ENCODE measurements around the gene CPA4. TPM values are rescaled to one million over a fixed set of nuclear protein-coding genes. Genes with fewer than 3 reads are reported as not detected.

CPA4 gene
- polyA plus RNA-seq, 1 donor from 2014 or later: 8.9 TPM

- Histone ChIP-seq H3K4me3 (ENCODE audit: low read length) (no peak overlapping the region), H4K20me1 (ENCODE audit: insufficient read depth) (no peaks in the 10 kb centered on the region), H3K27me3 (ENCODE audit: insufficient read depth, low read depth, low read length) (no peaks in the 10 kb centered on the region), H3K36me3 (ENCODE audit: insufficient read depth, low read length) (no peaks in the 10 kb centered on the region), H3F3A (ENCODE audit: insufficient read depth, low read length, poor library complexity, severe bottlenecking) (peaks cover 3% of the 10 kb centered on the region), H3K79me2 (replicated peaks; ENCODE audit: insufficient read depth, low read length) (no peaks in the 10 kb centered on the region), H3K9ac (ENCODE audit: low read length) (no peak overlapping the region), H3K9me2 (ENCODE audit: insufficient read depth, low read length) (no peaks in the 10 kb centered on the region), H2AFZ (ENCODE audit: low read depth, low read length) (no peak overlapping the region), H3K27ac (ENCODE audit: low read length) (no peak overlapping the region), H3K9me3 (ENCODE audit: low read length) (no peaks in the 10 kb centered on the region), H3K4me2 (ENCODE audit: low read length) (no peak overlapping the region)
- no peak for TF ChIP-seq MXI1 (conservative IDR thresholded peaks at IDR 0.05; ENCODE audit: poor library complexity, severe bottlenecking)
- TF ChIP-seq EZH2 (IDR thresholded peaks at IDR 0.05; ENCODE audit: borderline replicate concordance, insufficient read depth, low read length, poor library complexity, severe bottlenecking): no peak
- no peak for TF ChIP-seq CTCF (IDR thresholded peaks at IDR 0.05; ENCODE audit: poor library complexity, severe bottlenecking)
- no peak for TF ChIP-seq RAD21 (conservative IDR thresholded peaks at IDR 0.05)
- no peak for TF ChIP-seq POLR2AphosphoS5 (IDR thresholded peaks at IDR 0.05)
- TF ChIP-seq EP300 (conservative IDR thresholded peaks at IDR 0.05; ENCODE audit: poor library complexity, severe bottlenecking): no peak
- no peak for TF ChIP-seq SMC3 (conservative IDR thresholded peaks at IDR 0.05; ENCODE audit: poor library complexity)
- TF ChIP-seq REST (IDR thresholded peaks at IDR 0.05; ENCODE audit: borderline replicate concordance): no peak
- TF ChIP-seq TAF1 (IDR thresholded peaks at IDR 0.05; ENCODE audit: low read depth): no peak
These were observed 8.6 kb downstream of the CPA4 start for GRCh38 chr7:130301501-130302020.

GRCh38 chr7:130302649-130303048 is 9.7 kb downstream of the CPA4 start:
- H3K9me3 ChIP-seq (ENCODE audit: low read length): no peaks in the 10 kb centered on the region
- H3K27ac ChIP-seq (ENCODE audit: low read length): no peak overlapping the region
- no peaks in the 10 kb centered on the region for H3K27me3 ChIP-seq (ENCODE audit: insufficient read depth, low read depth, low read length)
- H3K9ac ChIP-seq (ENCODE audit: low read length): no peak overlapping the region
- H2AFZ ChIP-seq (ENCODE audit: low read depth, low read length): no peak overlapping the region
- peaks cover 3% of the 10 kb centered on the region for H3F3A ChIP-seq (ENCODE audit: insufficient read depth, low read length, poor library complexity, severe bottlenecking)
- H4K20me1 ChIP-seq (ENCODE audit: insufficient read depth): no peaks in the 10 kb centered on the region
- H3K9me2 ChIP-seq (ENCODE audit: insufficient read depth, low read length): no peaks in the 10 kb centered on the region
- H3K4me3 ChIP-seq (ENCODE audit: low read length): no peak overlapping the region
- H3K4me2 ChIP-seq (ENCODE audit: low read length): no peak overlapping the region
- H3K36me3 ChIP-seq (ENCODE audit: insufficient read depth, low read length): no peaks in the 10 kb centered on the region
- TF ChIP-seq POLR2AphosphoS5 (IDR thresholded peaks at IDR 0.05) (no peak), EP300 (conservative IDR thresholded peaks at IDR 0.05; ENCODE audit: poor library complexity, severe bottlenecking) (no peak), EZH2 (IDR thresholded peaks at IDR 0.05; ENCODE audit: borderline replicate concordance, insufficient read depth, low read length, poor library complexity, severe bottlenecking) (no peak), TAF1 (IDR thresholded peaks at IDR 0.05; ENCODE audit: low read depth) (no peak), SMC3 (conservative IDR thresholded peaks at IDR 0.05; ENCODE audit: poor library complexity) (no peak), MXI1 (conservative IDR thresholded peaks at IDR 0.05; ENCODE audit: poor library complexity, severe bottlenecking) (no peak), CTCF (IDR thresholded peaks at IDR 0.05; ENCODE audit: poor library complexity, severe bottlenecking) (no peak), RAD21 (conservative IDR thresholded peaks at IDR 0.05) (no peak), REST (IDR thresholded peaks at IDR 0.05; ENCODE audit: borderline replicate concordance) (no peak)
- H3K79me2 ChIP-seq (replicated peaks; ENCODE audit: insufficient read depth, low read length): no peaks in the 10 kb centered on the region
